ENCODE data around the gene MIOS.

The MIOS gene

GRCh38 chr7:7583731-7584130 lies 17.0 kb downstream of the MIOS start:
- H3K4me1 ChIP-seq (ENCODE audit: insufficient read depth, low read length): no peaks in the 10 kb centered on the region
- no peaks in the 10 kb centered on the region for H3K36me3 ChIP-seq (ENCODE audit: insufficient read depth, low read length)

GRCh38 chr7:7584653-7585052 lies 18.0 kb downstream of the MIOS start:
- Histone ChIP-seq H3K4me1 (ENCODE audit: insufficient read depth, low read length) (no peaks in the 10 kb centered on the region), H3K9me3 (ENCODE audit: control insufficient read depth, insufficient read depth, low read length) (no peaks in the 10 kb centered on the region), H3K36me3 (ENCODE audit: insufficient read depth, low read length) (no peaks in the 10 kb centered on the region), H3K9ac (ENCODE audit: low read depth, low read length) (no peak overlapping the region)

More at GRCh38 chr7:7583731-7584130, 17.0 kb downstream of the MIOS start:
- no peaks in the 10 kb centered on the region for H3K9me3 ChIP-seq (ENCODE audit: control insufficient read depth, insufficient read depth, low read length)
- no peak overlapping the region for H3K9ac ChIP-seq (ENCODE audit: low read depth, low read length)

GRCh38 chr7:7585241-7585928 lies 18.7 kb downstream of the MIOS start:
- Histone ChIP-seq H3K4me1 (ENCODE audit: insufficient read depth, low read length) (no peaks in the 10 kb centered on the region), H3K36me3 (ENCODE audit: insufficient read depth, low read length) (no peaks in the 10 kb centered on the region), H3K9ac (ENCODE audit: low read depth, low read length) (no peak overlapping the region), H3K9me3 (ENCODE audit: control insufficient read depth, insufficient read depth, low read length) (no peaks in the 10 kb centered on the region)

- peaks cover 11% of the 10 kb centered on the region for H3K36me3 ChIP-seq (ENCODE audit: insufficient read depth, low read length)
- H3K9ac ChIP-seq (ENCODE audit: low read depth, low read length): no peak overlapping the region
- H3K4me1 ChIP-seq (ENCODE audit: insufficient read depth, low read length): no peaks in the 10 kb centered on the region
- no peaks in the 10 kb centered on the region for H3K9me3 ChIP-seq (ENCODE audit: control insufficient read depth, insufficient read depth, low read length)
These were observed 28.8 kb downstream of the MIOS start for GRCh38 chr7:7595451-7595850.

- peaks cover 9% of the 10 kb centered on the region for H3K36me3 ChIP-seq (ENCODE audit: insufficient read depth, low read length)
- H3K9ac ChIP-seq (ENCODE audit: low read depth, low read length): no peak overlapping the region
- H3K9me3 ChIP-seq (ENCODE audit: control insufficient read depth, insufficient read depth, low read length): no peaks in the 10 kb centered on the region
- H3K4me1 ChIP-seq (ENCODE audit: insufficient read depth, low read length): no peaks in the 10 kb centered on the region
These were observed 29.5 kb downstream of the MIOS start for GRCh38 chr7:7596176-7596575.

GRCh38 chr7:7607010-7607409 lies 40.3 kb downstream of the MIOS start:
- H3K9ac ChIP-seq (ENCODE audit: low read depth, low read length): no peak overlapping the region
- H3K36me3 ChIP-seq (ENCODE audit: insufficient read depth, low read length): no peaks in the 10 kb centered on the region
- no peaks in the 10 kb centered on the region for H3K9me3 ChIP-seq (ENCODE audit: control insufficient read depth, insufficient read depth, low read length)
- H3K4me1 ChIP-seq (ENCODE audit: insufficient read depth, low read length): no peaks in the 10 kb centered on the region

- no peak overlapping the region for H3K9ac ChIP-seq (ENCODE audit: low read depth, low read length)
- no peaks in the 10 kb centered on the region for H3K9me3 ChIP-seq (ENCODE audit: control insufficient read depth, insufficient read depth, low read length)
- H3K36me3 ChIP-seq (ENCODE audit: insufficient read depth, low read length): no peaks in the 10 kb centered on the region
- no peaks in the 10 kb centered on the region for H3K4me1 ChIP-seq (ENCODE audit: insufficient read depth, low read length)
These were observed 42.6 kb downstream of the MIOS start for GRCh38 chr7:7609330-7609729.

GRCh38 chr7:7612519-7612918 lies 45.8 kb downstream of the MIOS start:
- no peaks in the 10 kb centered on the region for H3K36me3 ChIP-seq (ENCODE audit: insufficient read depth, low read length)
- H3K4me1 ChIP-seq (ENCODE audit: insufficient read depth, low read length): no peaks in the 10 kb centered on the region
- H3K9ac ChIP-seq (ENCODE audit: low read depth, low read length): no peak overlapping the region
- H3K9me3 ChIP-seq (ENCODE audit: control insufficient read depth, insufficient read depth, low read length): no peaks in the 10 kb centered on the region

- Histone ChIP-seq H3K9ac (ENCODE audit: low read depth, low read length) (no peak overlapping the region), H3K4me1 (ENCODE audit: insufficient read depth, low read length) (no peaks in the 10 kb centered on the region), H3K36me3 (ENCODE audit: insufficient read depth, low read length) (no peaks in the 10 kb centered on the region), H3K9me3 (ENCODE audit: control insufficient read depth, insufficient read depth, low read length) (no peaks in the 10 kb centered on the region)
These were observed 46.5 kb downstream of the MIOS start for GRCh38 chr7:7613210-7613609.

GRCh38 chr7:7614018-7614741 lies 47.5 kb downstream of the MIOS start:
- Histone ChIP-seq H3K9me3 (ENCODE audit: control insufficient read depth, insufficient read depth, low read length) (no peaks in the 10 kb centered on the region), H3K4me1 (ENCODE audit: insufficient read depth, low read length) (no peaks in the 10 kb centered on the region), H3K9ac (ENCODE audit: low read depth, low read length) (no peak overlapping the region), H3K36me3 (ENCODE audit: insufficient read depth, low read length) (no peaks in the 10 kb centered on the region)

- no peak overlapping the region for H3K9ac ChIP-seq (ENCODE audit: low read depth, low read length)
These were observed 50.9 kb downstream of the MIOS start for GRCh38 chr7:7617550-7617949.

GRCh38 chr7:7618410-7618809 lies 51.7 kb downstream of the MIOS start:
- H3K9ac ChIP-seq (ENCODE audit: low read depth, low read length): no peak overlapping the region
- H3K36me3 ChIP-seq (ENCODE audit: insufficient read depth, low read length): no peaks in the 10 kb centered on the region; the same call in 1 of the 2 replicates
- no peaks in the 10 kb centered on the region for H3K4me1 ChIP-seq (ENCODE audit: insufficient read depth, low read length)
- no peaks in the 10 kb centered on the region for H3K9me3 ChIP-seq (ENCODE audit: control insufficient read depth, insufficient read depth, low read length)

More at GRCh38 chr7:7617550-7617949, 50.9 kb downstream of the MIOS start:
- Histone ChIP-seq H3K4me1 (ENCODE audit: insufficient read depth, low read length) (no peaks in the 10 kb centered on the region), H3K36me3 (ENCODE audit: insufficient read depth, low read length) (no peaks in the 10 kb centered on the region; the same call in 1 of the 2 replicates), H3K9me3 (ENCODE audit: control insufficient read depth, insufficient read depth, low read length) (no peaks in the 10 kb centered on the region)

GRCh38 chr7:7620236-7620635 lies 53.6 kb downstream of the MIOS start:
- H3K9ac ChIP-seq (ENCODE audit: low read depth, low read length): no peak overlapping the region
- H3K9me3 ChIP-seq (ENCODE audit: control insufficient read depth, insufficient read depth, low read length): no peaks in the 10 kb centered on the region
- no peaks in the 10 kb centered on the region; the same call in 1 of the 2 replicates for H3K36me3 ChIP-seq (ENCODE audit: insufficient read depth, low read length)
- no peaks in the 10 kb centered on the region for H3K4me1 ChIP-seq (ENCODE audit: insufficient read depth, low read length)

GRCh38 chr7:7620644-7621210 lies 54.0 kb downstream of the MIOS start:
- H3K9ac ChIP-seq (ENCODE audit: low read depth, low read length): no peak overlapping the region

GRCh38 chr7:7628476-7628875 lies 61.8 kb downstream of the MIOS start:
- Histone ChIP-seq H3K4me1 (ENCODE audit: insufficient read depth, low read length) (no peaks in the 10 kb centered on the region), H3K9me3 (ENCODE audit: control insufficient read depth, insufficient read depth, low read length) (peaks cover 3% of the 10 kb centered on the region; the same call in 1 of the 2 replicates), H3K9ac (ENCODE audit: low read depth, low read length) (no peak overlapping the region), H3K36me3 (ENCODE audit: insufficient read depth, low read length) (no peaks in the 10 kb centered on the region)

More at GRCh38 chr7:7620644-7621210, 54.0 kb downstream of the MIOS start:
- Histone ChIP-seq H3K4me1 (ENCODE audit: insufficient read depth, low read length) (no peaks in the 10 kb centered on the region), H3K36me3 (ENCODE audit: insufficient read depth, low read length) (no peaks in the 10 kb centered on the region; the same call in 1 of the 2 replicates), H3K9me3 (ENCODE audit: control insufficient read depth, insufficient read depth, low read length) (no peaks in the 10 kb centered on the region)
